Uterus (tissue), 4 donors: ENCODE results near the gene ME1. TPM values are rescaled to one million over a fixed set of nuclear protein-coding genes. Genes with fewer than 3 reads are reported as not detected.

Source experiments
- DNase-seq, 2 donors: peaks; one replicate each; pipeline ENCODE4 v3.0.0-alpha.2; 2019 to 2020
- H3K27ac ChIP-seq, 2 donors: fragments of 200-600 bp; sonication (generic); 1 replicate in 1 of 2; 2 replicates in 1 of 2; pipeline ENCODE4 v1.5.1; 2016 to 2018
- H3K27me3 ChIP-seq, 2 donors: fragments of 200-600 bp; sonication (generic); one replicate each; pipeline ENCODE4 v1.5.1; 2018 to 2019; ENCODE audit warnings: control low read depth in 1 of 2
- H3K36me3 ChIP-seq, 2 donors: fragments of 200-600 bp; sonication (generic); one replicate each; pipeline ENCODE4 v1.5.1; 2019; ENCODE audit warnings: control low read depth in 1 of 2
- H3K4me1 ChIP-seq, 2 donors: fragments of 200-600 bp; sonication (generic); one replicate each; pipeline ENCODE4 v1.5.1; 2018 to 2019; ENCODE audit warnings: control low read depth in 1 of 2
- H3K4me3 ChIP-seq, 2 donors: fragments of 200-600 bp; sonication (generic); 1 replicate in 1 of 2; 2 replicates in 1 of 2; pipeline ENCODE4 v1.5.1; 2018 to 2019; ENCODE audit warnings: mild to moderate bottlenecking in 1 of 2
- H3K9me3 ChIP-seq, 2 donors: fragments of 200-600 bp; sonication (generic); one replicate each; pipeline ENCODE4 v1.5.1; 2019; ENCODE audit warnings: control low read depth in 1 of 2
- POLR2A ChIP-seq, 2 donors: fragments of 450-650 bp; IDR thresholded peaks; one replicate each; pipeline ENCODE4 v1.6.1; 2016; ENCODE audit warnings: antibody characterized with exemption in 2 of 2, mild to moderate bottlenecking in 1 of 2, moderate library complexity in 1 of 2
- intact Hi-C: fragments of 100-400 bp; cut with DNase I; formaldehyde crosslinking; loops from one replicate; pipeline ENCODE4 v1.15.1; 2023; ENCODE audit warnings: low total_unique reads
- total RNA-seq, 4 donors: library from RNA; depleted of rRNA in 3 of 4; stranded (reverse); fragments of >200 nt in 3 of 4; gene quantifications; one replicate each; pipeline versions ENCODE4 v1.1.0 to v1.2.4, GENCODE V29; 2014 to 2023
- TF ChIP-seq, protein P1 (sequence below), 4 experiments: fragments of 200-600 bp in 2 of 4; fragments of 450-650 bp in 2 of 4; sonication (generic) in 2 of 4; IDR thresholded peaks; one replicate each; pipeline ENCODE4 v1.5.1; 2016 to 2019; ENCODE audit warnings: antibody characterized with exemption in 4 of 4, mild to moderate bottlenecking in 2 of 4, moderate library complexity in 1 of 4
- donor health status: DM: yes; HTN: yes; CAD: no.

Gene ME1
- total RNA-seq, 4 donors from 2014 or later = 1.0 to 18.5 (median 3.2) TPM

DNA sequence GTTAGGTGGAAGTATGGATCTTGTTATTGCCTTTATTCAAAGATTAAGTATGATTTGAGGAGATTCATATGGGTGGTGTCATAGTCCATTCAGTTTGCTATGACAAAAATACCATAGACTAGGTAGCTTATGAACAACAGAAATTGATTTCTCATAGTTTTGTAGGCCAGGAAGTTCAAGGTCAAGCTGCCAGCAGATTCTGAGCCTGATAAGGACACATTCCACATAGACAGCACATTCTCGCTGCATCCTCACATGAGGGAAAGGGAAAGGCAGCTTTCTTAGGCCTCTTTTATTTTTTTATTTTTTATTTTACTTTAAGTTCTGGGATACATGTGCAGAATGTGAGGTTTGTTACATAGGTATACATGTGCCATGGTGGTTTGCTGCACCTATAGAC, 27.7 kb downstream of the ME1 start:
- no peaks in the 10 kb centered on the region for H3K4me1 ChIP-seq
- DNase-seq = no peak
- TF ChIP-seq, protein P1, sequence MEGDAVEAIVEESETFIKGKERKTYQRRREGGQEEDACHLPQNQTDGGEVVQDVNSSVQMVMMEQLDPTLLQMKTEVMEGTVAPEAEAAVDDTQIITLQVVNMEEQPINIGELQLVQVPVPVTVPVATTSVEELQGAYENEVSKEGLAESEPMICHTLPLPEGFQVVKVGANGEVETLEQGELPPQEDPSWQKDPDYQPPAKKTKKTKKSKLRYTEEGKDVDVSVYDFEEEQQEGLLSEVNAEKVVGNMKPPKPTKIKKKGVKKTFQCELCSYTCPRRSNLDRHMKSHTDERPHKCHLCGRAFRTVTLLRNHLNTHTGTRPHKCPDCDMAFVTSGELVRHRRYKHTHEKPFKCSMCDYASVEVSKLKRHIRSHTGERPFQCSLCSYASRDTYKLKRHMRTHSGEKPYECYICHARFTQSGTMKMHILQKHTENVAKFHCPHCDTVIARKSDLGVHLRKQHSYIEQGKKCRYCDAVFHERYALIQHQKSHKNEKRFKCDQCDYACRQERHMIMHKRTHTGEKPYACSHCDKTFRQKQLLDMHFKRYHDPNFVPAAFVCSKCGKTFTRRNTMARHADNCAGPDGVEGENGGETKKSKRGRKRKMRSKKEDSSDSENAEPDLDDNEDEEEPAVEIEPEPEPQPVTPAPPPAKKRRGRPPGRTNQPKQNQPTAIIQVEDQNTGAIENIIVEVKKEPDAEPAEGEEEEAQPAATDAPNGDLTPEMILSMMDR (IDR thresholded peaks at IDR 0.05) = no peak
- TF ChIP-seq POLR2A (IDR thresholded peaks at IDR 0.05) = no peak
- H3K36me3 ChIP-seq = no peaks in the 10 kb centered on the region
- H3K27ac ChIP-seq = no peak overlapping the region
- intact Hi-C loops = no loop called here
- H3K4me3 ChIP-seq = no peak overlapping the region
- no peaks in the 10 kb centered on the region for H3K27me3 ChIP-seq
- no peaks in the 10 kb centered on the region for H3K9me3 ChIP-seq

DNA sequence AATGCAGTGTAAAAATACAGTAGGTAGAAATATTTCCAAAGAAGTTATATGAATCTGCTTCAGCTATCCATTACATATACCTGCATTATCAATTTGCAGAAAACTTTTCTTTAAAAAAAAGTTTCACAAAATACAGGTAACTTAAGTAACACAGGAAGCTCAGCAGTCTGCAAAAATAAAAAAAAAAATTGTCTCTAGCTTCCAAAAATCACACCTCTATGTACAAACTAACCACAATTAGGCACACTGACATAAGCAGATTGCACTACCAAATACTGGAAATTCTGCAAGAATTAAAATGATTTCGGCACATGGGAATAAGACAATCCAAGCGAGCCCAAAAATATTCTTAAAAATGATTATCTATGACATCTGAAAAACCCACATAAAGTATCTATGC, 41.2 kb downstream of the ME1 start:
- intact Hi-C loops = no loop called here
- no peak for TF ChIP-seq POLR2A (IDR thresholded peaks at IDR 0.05)
- no peaks in the 10 kb centered on the region for H3K9me3 ChIP-seq
- DNase-seq = no peak
- H3K27me3 ChIP-seq = no peaks in the 10 kb centered on the region
- no peaks in the 10 kb centered on the region for H3K36me3 ChIP-seq
- no peaks in the 10 kb centered on the region for H3K4me1 ChIP-seq
- no peak overlapping the region for H3K27ac ChIP-seq
- H3K4me3 ChIP-seq = no peak overlapping the region

DNA sequence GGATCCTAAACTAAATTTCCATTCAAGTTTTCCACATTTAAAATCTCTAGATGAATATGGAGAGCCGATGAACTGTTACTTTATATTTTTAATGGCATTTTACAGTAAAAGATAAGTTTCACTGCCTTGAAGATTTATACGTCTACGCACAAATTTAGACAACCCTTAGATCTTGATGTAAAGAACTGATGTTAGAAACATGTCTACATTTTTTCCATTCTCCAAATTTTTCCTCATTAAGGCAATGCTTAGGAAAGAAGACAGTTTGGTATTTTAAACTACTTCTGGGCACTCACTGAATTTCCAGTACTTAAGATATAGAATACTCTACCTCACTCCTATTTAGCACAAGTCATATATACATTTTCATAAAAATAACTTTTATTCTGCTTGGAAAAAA, 45.4 kb downstream of the ME1 start:
- Histone ChIP-seq H3K36me3 (no peaks in the 10 kb centered on the region), H3K4me1 (no peaks in the 10 kb centered on the region), H3K9me3 (no peaks in the 10 kb centered on the region), H3K27me3 (no peaks in the 10 kb centered on the region), H3K27ac (no peak overlapping the region), H3K4me3 (no peak overlapping the region)
- TF ChIP-seq, protein P1 (IDR thresholded peaks at IDR 0.05) = no peak
- intact Hi-C loops = no loop called here
- DNase-seq = no peak

DNA sequence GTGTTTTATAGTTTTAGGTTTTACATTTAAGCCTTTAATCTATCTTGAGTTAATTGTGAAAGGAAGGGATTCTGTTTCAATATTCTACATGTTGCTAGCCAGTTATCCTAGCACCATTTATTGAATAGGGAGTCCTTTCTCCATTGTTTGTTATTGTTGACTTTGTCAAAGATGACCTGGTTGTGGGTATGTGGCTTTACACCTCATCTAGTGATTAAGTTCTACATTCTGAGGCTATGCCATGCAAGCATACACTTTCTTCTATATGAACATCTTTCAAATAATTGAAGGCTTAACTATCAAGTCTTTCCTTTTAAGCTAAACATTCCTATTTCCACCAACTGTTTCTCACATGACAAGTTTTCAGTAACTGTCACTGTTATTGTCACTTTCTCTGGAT, 46.1 kb downstream of the ME1 start:
- no peaks in the 10 kb centered on the region for H3K27me3 ChIP-seq
- intact Hi-C loops = no loop called here
- no peaks in the 10 kb centered on the region for H3K4me1 ChIP-seq
- no peaks in the 10 kb centered on the region for H3K36me3 ChIP-seq
- TF ChIP-seq POLR2A (IDR thresholded peaks at IDR 0.05) = no peak
- TF ChIP-seq, protein P1 (IDR thresholded peaks at IDR 0.05) = no peak
- no peak overlapping the region for H3K4me3 ChIP-seq
- no peak overlapping the region for H3K27ac ChIP-seq
- no peaks in the 10 kb centered on the region for H3K9me3 ChIP-seq
- DNase-seq = no peak

DNA sequence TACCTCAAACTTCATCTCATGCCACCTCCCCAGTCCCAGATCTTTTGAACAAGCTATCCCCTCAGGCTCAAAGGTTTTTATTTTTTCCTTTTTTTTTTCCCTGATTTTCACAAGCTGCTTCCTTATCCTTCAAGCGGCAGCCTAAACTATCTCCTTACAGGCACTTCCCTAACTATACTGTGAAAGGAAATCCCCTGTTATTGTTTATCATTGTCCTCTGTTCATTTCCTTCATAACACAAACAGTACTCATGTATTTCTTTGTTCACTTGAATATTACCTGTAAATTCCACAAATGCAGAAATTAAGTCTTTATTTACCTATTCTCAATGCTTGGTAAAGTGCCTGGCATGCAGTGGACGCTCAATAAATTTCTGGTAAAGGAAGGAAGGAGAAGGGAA, 48.9 kb downstream of the ME1 start:
- Histone ChIP-seq H3K36me3 (no peaks in the 10 kb centered on the region), H3K27me3 (no peaks in the 10 kb centered on the region), H3K4me1 (no peaks in the 10 kb centered on the region), H3K9me3 (no peaks in the 10 kb centered on the region), H3K4me3 (no peak overlapping the region), H3K27ac (no peak overlapping the region)
- no peak for DNase-seq
- TF ChIP-seq, protein P1 (IDR thresholded peaks at IDR 0.05) = no peak
- TF ChIP-seq POLR2A (IDR thresholded peaks at IDR 0.05) = no peak
- intact Hi-C loops = no loop called here
